ENCODE measurements around the gene MIPOL1. TPM values are rescaled to one million over a fixed set of nuclear protein-coding genes. Genes with fewer than 3 reads are reported as not detected.
A peak's percentile ranks its signal among the peaks of the same experiment; 100 is the strongest.

The MIPOL1 gene
- total and polyA plus RNA-seq, 9 of the 15 experiments (the other 6 are each of a cell fraction or from before 2014, with no cell fraction given): 6.7 to 21.9 (median 12.4) TPM

GRCh38 chr14:37252434-37252833 lies 54.7 kb downstream of the MIPOL1 start (continued):
- no peak for TF ChIP-seq ZNF407 (IDR thresholded peaks at IDR 0.05; ENCODE audit: low read depth)

DNA sequence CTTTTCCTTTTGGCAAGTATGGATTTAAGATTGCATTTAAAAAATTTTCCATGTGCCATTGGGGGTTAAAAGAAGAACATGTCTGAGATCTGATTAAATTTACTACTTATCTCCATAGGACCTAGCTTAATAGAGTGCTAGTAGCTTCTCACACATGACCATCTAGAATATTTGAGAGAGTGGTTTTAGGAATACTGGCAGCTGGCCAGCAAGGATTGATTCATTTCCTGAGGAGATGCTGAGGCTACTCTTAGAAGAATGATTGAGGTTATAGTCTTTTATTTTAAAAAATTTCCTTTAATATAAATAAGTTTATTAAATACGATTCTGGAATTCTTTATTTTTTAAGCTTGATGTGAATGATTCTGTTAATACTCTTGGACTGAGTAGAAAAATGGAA lies 56.2 kb downstream of the MIPOL1 start:
- H3K4me3 ChIP-seq: no peak overlapping the region
- no peak overlapping the region for H2AFZ ChIP-seq (ENCODE audit: low read depth, low read length)
- TF ChIP-seq KAT8 (IDR thresholded peaks at IDR 0.05; ENCODE audit: low read depth) (no peak), NFIC (IDR thresholded peaks at IDR 0.05) (peak; percentile 70)
- in situ Hi-C loops (cut with MboI): loop anchor here (5.0 to 25.0 kb wide), 2 partner anchors 333 to 618 kb away; partner anchors contain the start of genes FOXA1 and TTC6
- no peak overlapping the region for H3K27ac ChIP-seq (ENCODE audit: extremely low read depth, low read depth, low read length)
- ChIA-PET POLR2A (no interaction called here), CTCF (ENCODE audit: low intra/inter-chr PET ratio) (no interaction called here)
- no peaks in the 10 kb centered on the region for H3K9me3 ChIP-seq (replicated peaks; ENCODE audit: control insufficient read depth, insufficient read depth, low read depth, low read length)
- WGBS (ENCODE audit: insufficient coverage, low coverage, missing lambda C conversion rate): 14% methylated on average over 1 of the region's 1 CpG
- ATAC-seq: no peak
- intact Hi-C loops (cut with micrococcal nuclease): no loop called here
- no peaks in the 10 kb centered on the region for H3K27me3 ChIP-seq (ENCODE audit: control insufficient read depth in 2 of 2, insufficient read depth in 2 of 2, low read length in 2 of 2)
- no TSS peak for BruUV-seq (replicated peaks)
- no peak for DNase-seq (ENCODE audit: extremely low read depth in 1 of 4, low spot score in 3 of 4)
- H4K20me1 ChIP-seq (replicated peaks; ENCODE audit: control insufficient read depth, insufficient read depth, low read length): no peaks in the 10 kb centered on the region
- no peaks in the 10 kb centered on the region for H3K79me2 ChIP-seq (ENCODE audit: control insufficient read depth, insufficient read depth, low read length)
- no peak overlapping the region for H3K9ac ChIP-seq (ENCODE audit: insufficient read depth in 1 of 2, low read depth in 2 of 2, low read length in 2 of 2)
- no peak for FAIRE-seq
- no peaks in the 10 kb centered on the region for H3K36me3 ChIP-seq (ENCODE audit: control insufficient read depth, insufficient read depth, low read length)
- no peaks in the 10 kb centered on the region for H3K9me1 ChIP-seq (ENCODE audit: control insufficient read depth, insufficient read depth, low read length)
- H3K4me2 ChIP-seq (ENCODE audit: insufficient read depth, low read length): no peak overlapping the region
- no peaks in the 10 kb centered on the region for H3K4me1 ChIP-seq (replicated peaks in 1 of 2; ENCODE audit: control insufficient read depth in 2 of 2, insufficient read depth in 2 of 2, low read length in 2 of 2)

Measured in K562 (cell line).